HepG2 (cell line): ENCODE results near the gene PRMT7. TPM values are rescaled to one million over a fixed set of nuclear protein-coding genes. Genes with fewer than 3 reads are reported as not detected.

ENCODE experiments used
- ATAC-seq: fragments of 200-7000 bp; cut with Tn5 transposase; 3 replicates; pipeline ENCODE4 v1.9.1; 2020; ENCODE audit warnings: mild to moderate bottlenecking, moderate library complexity
- BruUV-seq: library from RNA; stranded (reverse); fragments of 400-500 nt; replicated peaks from 2 replicates; lab custom pipeline; 2021; lab: Mats Ljungman, UMichigan
- CTCF ChIA-PET: fragments of 300-600 bp; formaldehyde crosslinking; extraction: SDS; loops from one replicate; lab custom pipeline; 2021; ENCODE audit warnings: low total read pairs, inconsistent platforms, low intra/inter-chr PET ratio; lab: Yijun Ruan, JAX
- POLR2A ChIA-PET: fragments of 350-600 bp; sonication (Branson Sonifier 250); formaldehyde crosslinking; loops from one replicate; lab custom pipeline; 2020; ENCODE audit warnings: antibody characterized with exemption, inconsistent platforms; lab: Yijun Ruan, JAX
- DNase-seq: peaks from one replicate; pipeline ENCODE4 v3.0.0-alpha.2; 2015; ENCODE audit warnings: low spot score
- FAIRE-seq: peaks from 3 replicates; lab custom pipeline; 2011; peaks lifted over from hg19 to GRCh38; lab: Jason Lieb, UNC
- H2AFZ ChIP-seq: one replicate; pipeline ENCODE4 v1.6.1; 2011; ENCODE audit warnings: low read length, inconsistent platforms
- H3K27ac ChIP-seq: fragments of 300-600 bp; 3 replicates; pipeline ENCODE4 v1.8.0; 2011; ENCODE audit warnings: mixed run types, mild to moderate bottlenecking, mixed read lengths, low read length, inconsistent platforms; ENCODE audit not compliant: insufficient read depth; ENCODE audit errors: extremely low read length
- H3K27me3 ChIP-seq, 2 experiments: fragments of 200-600 bp in 1 of 2; 2 replicates in 1 of 2; 3 replicates in 1 of 2; pipeline versions ENCODE4 v1.6.0 to v1.8.0; 2011; ENCODE audit warnings: low read length in 2 of 2, mild to moderate bottlenecking in 2 of 2, moderate library complexity in 2 of 2, inconsistent platforms in 1 of 2; ENCODE audit not compliant: insufficient read depth in 2 of 2, control insufficient read depth in 1 of 2
- H3K36me3 ChIP-seq, 2 experiments: fragments of 200-600 bp in 1 of 2; replicated peaks in 1 of 2; 2 replicates in 1 of 2; 3 replicates in 1 of 2; pipeline versions ENCODE4 v1.5.1 to v1.8.0; 2011; ENCODE audit warnings: low read length in 2 of 2, inconsistent platforms in 1 of 2; ENCODE audit not compliant: insufficient read depth in 2 of 2, control insufficient read depth in 1 of 2
- H3K4me1 ChIP-seq: 2 replicates; pipeline ENCODE4 v1.5.1; 2012; ENCODE audit warnings: low read length, inconsistent platforms; ENCODE audit not compliant: insufficient read depth
- H3K4me2 ChIP-seq: 2 replicates; pipeline ENCODE4 v1.6.0; 2011; ENCODE audit warnings: low read depth, low read length, inconsistent platforms
- H3K4me3 ChIP-seq, 3 experiments: fragments of 200-600 bp in 1 of 3; sonication (generic), shearing (Covaris generic) in 1 of 3; replicated peaks in 1 of 3; 2 replicates each; pipeline ENCODE4 v1.5.1; 2011 to 2016; ENCODE audit warnings: low read length in 3 of 3, inconsistent platforms in 2 of 3, low read depth in 2 of 3, mild to moderate bottlenecking in 2 of 3, control low read depth in 1 of 3, mixed read lengths in 1 of 3; ENCODE audit not compliant: insufficient read depth in 1 of 3
- H3K79me2 ChIP-seq: one replicate; pipeline ENCODE4 v1.6.1; 2011; ENCODE audit warnings: low read length, inconsistent platforms; ENCODE audit not compliant: insufficient read depth
- H3K9ac ChIP-seq: 2 replicates; pipeline ENCODE4 v1.6.0; 2011; ENCODE audit warnings: mild to moderate bottlenecking, low read depth, low read length, inconsistent platforms; ENCODE audit not compliant: insufficient read depth
- H3K9me3 ChIP-seq: 2 replicates; pipeline ENCODE4 v1.5.1; 2012; ENCODE audit warnings: mild to moderate bottlenecking, low read length
- H4K20me1 ChIP-seq: 2 replicates; pipeline ENCODE4 v1.6.0; 2011; ENCODE audit warnings: inconsistent platforms, mild to moderate bottlenecking, low read length, moderate library complexity; ENCODE audit not compliant: insufficient read depth
- ATAD3A ChIP-seq: sonication (generic); formaldehyde crosslinking; IDR thresholded peaks from 2 replicates; pipeline ENCODE4 v1.4.0; 2020; ENCODE audit warnings: missing genetic modification reagents
- FLYWCH1 ChIP-seq: sonication (generic); formaldehyde crosslinking; IDR thresholded peaks from 2 replicates; pipeline ENCODE4 v1.8.1; 2023; ENCODE audit warnings: mild to moderate bottlenecking, missing genetic modification reagents
- HNRNPLL ChIP-seq: fragments of 200-400 bp; formaldehyde crosslinking; IDR thresholded peaks from 2 replicates; pipeline ENCODE4 v1.6.1; 2017; ENCODE audit warnings: mild to moderate bottlenecking, low read depth, low read length; ENCODE audit not compliant: poor library complexity, severe bottlenecking
- POLR2AphosphoS2 ChIP-seq: IDR thresholded peaks from 2 replicates; pipeline ENCODE4 v1.6.1; 2011; ENCODE audit warnings: low read depth, low read length, improper control_type of control experiment
- PTBP1 ChIP-seq: fragments of 200-400 bp; formaldehyde crosslinking; IDR thresholded peaks from 2 replicates; pipeline ENCODE4 v1.6.1; 2018; ENCODE audit warnings: low read length, low read depth; ENCODE audit not compliant: poor library complexity, severe bottlenecking
- RNF219 ChIP-seq: sonication (generic); formaldehyde crosslinking; IDR thresholded peaks from 2 replicates; pipeline ENCODE4 v1.5.0; 2020; ENCODE audit warnings: mild to moderate bottlenecking, missing genetic modification reagents
- SMAD1 ChIP-seq: sonication (generic); formaldehyde crosslinking; IDR thresholded peaks from 2 replicates; pipeline ENCODE4 v1.4.0; 2020; ENCODE audit warnings: missing genetic modification reagents, low read depth, mild to moderate bottlenecking, borderline replicate concordance
- SP140L ChIP-seq: sonication (generic); formaldehyde crosslinking; IDR thresholded peaks from 2 replicates; pipeline ENCODE4 v1.4.0; 2020; ENCODE audit warnings: missing genetic modification reagents, borderline replicate concordance
- SP2 ChIP-seq: sonication (generic); formaldehyde crosslinking; IDR thresholded peaks from 2 replicates; pipeline ENCODE4 v1.5.1; 2020; ENCODE audit warnings: mild to moderate bottlenecking, missing genetic modification reagents
- TAF15 ChIP-seq: fragments of 200-400 bp; formaldehyde crosslinking; IDR thresholded peaks from one replicate; pipeline ENCODE4 v1.6.1; 2018; ENCODE audit warnings: mild to moderate bottlenecking, low read depth, low read length; ENCODE audit not compliant: poor library complexity, severe bottlenecking
- THAP8 ChIP-seq: sonication (generic); formaldehyde crosslinking; IDR thresholded peaks from 2 replicates; pipeline ENCODE4 v1.5.1; 2020; ENCODE audit warnings: missing genetic modification reagents, mild to moderate bottlenecking, borderline replicate concordance
- ZBTB3 ChIP-seq: sonication (generic); formaldehyde crosslinking; IDR thresholded peaks from 2 replicates; pipeline ENCODE4 v1.4.0; 2020; ENCODE audit warnings: low read depth, mild to moderate bottlenecking, moderate library complexity, missing genetic modification reagents, borderline replicate concordance
- ZFP90 ChIP-seq: sonication (generic); formaldehyde crosslinking; IDR thresholded peaks from 2 replicates; pipeline ENCODE4 v1.8.0; 2022; ENCODE audit warnings: missing genetic modification reagents, mild to moderate bottlenecking, inconsistent platforms, borderline replicate concordance
- ZNF33A ChIP-seq: sonication (generic); formaldehyde crosslinking; IDR thresholded peaks from 2 replicates; pipeline ENCODE4 v1.5.1; 2020; ENCODE audit warnings: missing genetic modification reagents, mild to moderate bottlenecking, moderate library complexity, borderline replicate concordance
- ZNF431 ChIP-seq: sonication (generic); formaldehyde crosslinking; IDR thresholded peaks from 2 replicates; pipeline ENCODE4 v1.9.0; 2022; ENCODE audit warnings: missing genetic modification reagents, low read depth, mild to moderate bottlenecking, borderline replicate concordance
- ZNF552 ChIP-seq: sonication (generic); formaldehyde crosslinking; IDR thresholded peaks from 2 replicates; pipeline ENCODE4 v1.9.0; 2022; ENCODE audit warnings: missing genetic modification reagents, mild to moderate bottlenecking, borderline replicate concordance
- ZNF572 ChIP-seq: sonication (generic); formaldehyde crosslinking; IDR thresholded peaks from 2 replicates; pipeline ENCODE4 v1.5.1; 2020; ENCODE audit warnings: mild to moderate bottlenecking, missing genetic modification reagents
- ZNF792 ChIP-seq: IDR thresholded peaks from 2 replicates; pipeline ENCODE4 v1.6.1; 2016
- WGBS: methylation state at CpG from one replicate; pipeline ENCODE4 v1.1.6; 2017; ENCODE audit warnings: low lambda C conversion rate; 5-methylcytosine and 5-hydroxymethylcytosine counted together
- in situ Hi-C: cut with HindIII; loops from 2 replicates; pipeline ENCODE4 v1.10.0; 2017; ENCODE audit warnings: low pct_unique_long_range_greater_than_20kb; ENCODE audit not compliant: extremely low pct_ligation_motif_present
- intact Hi-C: fragments of 100-400 bp; cut with micrococcal nuclease; formaldehyde crosslinking; loops from one replicate; pipeline ENCODE4 v1.10.0; 2022; ENCODE audit not compliant: unreplicated experiment
- polyA plus RNA-seq, 8 experiments: library from polyadenylated mRNA; depleted of rRNA in 3 of 8; stranded (reverse) in 7 of 8; unstranded in 1 of 8; fragments of >200 nt; fragmentation: Illumina TruSeq in 4 of 8; extraction: Trizol in 4 of 8; gene quantifications; 2 replicates each; pipeline versions ENCODE4 v1.2.1 to v1.2.3, GENCODE V29; 2011 to 2016; ENCODE audit warnings: low read depth in 4 of 8, missing spikeins in 1 of 8, mixed read lengths in 1 of 8; ENCODE audit not compliant: insufficient read depth in 1 of 8
- total RNA-seq, 5 experiments: library from RNA; depleted of rRNA; stranded (reverse); fragments of >200 nt; fragmentation: Illumina TruSeq; extraction: Trizol; gene quantifications; 2 replicates each; pipeline ENCODE4 v1.2.3, GENCODE V29; 2016; ENCODE audit warnings: low read depth in 1 of 5
- TF ChIP-seq, protein P1 (sequence below): sonication (generic); formaldehyde crosslinking; IDR thresholded peaks from 2 replicates; pipeline ENCODE4 v1.5.0; 2020; ENCODE audit warnings: mild to moderate bottlenecking, missing genetic modification reagents

Gene PRMT7
- total and polyA plus RNA-seq, 2 of the 13 experiments (the other 11 are each of a cell fraction or from before 2014, with no cell fraction given), result 47.5 to 55.0 TPM

DNA sequence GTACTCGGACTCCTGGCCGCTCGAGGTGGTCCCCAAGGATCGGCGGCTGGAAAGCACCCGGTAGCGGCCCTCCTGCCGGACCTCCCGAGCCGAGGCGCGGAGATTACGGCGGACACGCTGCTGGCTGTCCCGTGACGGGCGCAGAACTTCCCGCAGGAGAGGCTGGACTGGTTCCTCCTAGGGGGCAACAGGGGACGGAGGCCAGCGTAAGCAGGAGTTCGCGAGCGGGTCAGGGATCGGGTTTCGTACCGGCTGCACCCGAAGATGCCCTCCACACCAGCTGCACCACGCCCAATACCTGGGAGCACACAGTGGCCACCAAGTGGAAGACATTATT, 414 bp upstream of the PRMT7 start:
- intact Hi-C loops, result loop anchor here (1.0 kb wide), 1 partner anchor 18 kb away; no protein-coding TSS in a partner anchor
- Histone ChIP-seq H3K27ac (peak overlapping the region; percentile 85), H4K20me1 (peaks cover 4% of the 10 kb centered on the region; the same call in 1 of the 2 replicates), H3K9ac (peak overlapping the region; percentile 86), H3K27me3 (no peaks in the 10 kb centered on the region; a peak in 1 of 5 replicates), H3K4me3 (peak overlapping the region; percentile 77 to 91 (median 90)), H3K79me2 (peaks cover 55% of the 10 kb centered on the region), H3K36me3 (peaks cover 5 to 21% of the 10 kb centered on the region in 2 experiments), H3K9me3 (no peaks in the 10 kb centered on the region), H3K4me2 (peak overlapping the region; percentile 97), H3K4me1 (peaks cover 44% of the 10 kb centered on the region), H2AFZ (no peak overlapping the region)
- BruUV-seq, result TSS peak; percentile 73
- in situ Hi-C loops, result no loop called here
- 0% methylated on average over 5 of the region's 29 CpGs for WGBS
- POLR2A ChIA-PET, result interaction anchor here (0.8 to 2.6 kb wide), 30 partner anchors 9 to 231 kb away, joined by 3 to 89 read pairs (median 8); partner anchors contain the start of genes ESRP2, NFATC3, PLA2G15 and SLC7A6
- CTCF ChIA-PET, result interaction anchor here (1.7 kb wide), 1 partner anchor 47 kb away, joined by 4 read pairs; the partner anchor contains the start of gene SLC7A6
- no peak for FAIRE-seq
- peak; percentile 63 for ATAC-seq
- no peak for DNase-seq
- TF ChIP-seq, protein P1, sequence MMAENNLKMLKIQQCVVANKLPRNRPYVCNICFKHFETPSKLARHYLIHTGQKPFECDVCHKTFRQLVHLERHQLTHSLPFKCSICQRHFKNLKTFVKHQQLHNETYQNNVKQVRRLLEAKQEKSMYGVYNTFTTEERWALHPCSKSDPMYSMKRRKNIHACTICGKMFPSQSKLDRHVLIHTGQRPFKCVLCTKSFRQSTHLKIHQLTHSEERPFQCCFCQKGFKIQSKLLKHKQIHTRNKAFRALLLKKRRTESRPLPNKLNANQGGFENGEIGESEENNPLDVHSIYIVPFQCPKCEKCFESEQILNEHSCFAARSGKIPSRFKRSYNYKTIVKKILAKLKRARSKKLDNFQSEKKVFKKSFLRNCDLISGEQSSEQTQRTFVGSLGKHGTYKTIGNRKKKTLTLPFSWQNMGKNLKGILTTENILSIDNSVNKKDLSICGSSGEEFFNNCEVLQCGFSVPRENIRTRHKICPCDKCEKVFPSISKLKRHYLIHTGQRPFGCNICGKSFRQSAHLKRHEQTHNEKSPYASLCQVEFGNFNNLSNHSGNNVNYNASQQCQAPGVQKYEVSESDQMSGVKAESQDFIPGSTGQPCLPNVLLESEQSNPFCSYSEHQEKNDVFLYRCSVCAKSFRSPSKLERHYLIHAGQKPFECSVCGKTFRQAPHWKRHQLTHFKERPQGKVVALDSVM (CRISPR knock-in tag), result no peak
- TF ChIP-seq ATAD3A (CRISPR knock-in tag), result peak; percentile 33; the same call in 1 of the 2 replicates
- 0 out of 2 replicates have a peak, but pooled peaks have one; percentile 18 for TF ChIP-seq ZNF572 (CRISPR knock-in tag)
- no peak for TF ChIP-seq ZBTB3 (CRISPR knock-in tag)
- TF ChIP-seq FLYWCH1 (CRISPR knock-in tag), result 0 out of 2 replicates have a peak, but pooled peaks have one; percentile 17
- TF ChIP-seq RNF219, result 0 out of 2 replicates have a peak, but pooled peaks have one; percentile 2
- peak; percentile 15; the same call in 1 of the 2 replicates for TF ChIP-seq SMAD1 (CRISPR knock-in tag)
- peak; percentile 92; the same call in 1 of the 2 replicates for TF ChIP-seq ZNF33A (CRISPR knock-in tag)
- TF ChIP-seq SP140L (CRISPR knock-in tag), result no peak
- TF ChIP-seq THAP8 (CRISPR knock-in tag), result 0 out of 2 replicates have a peak, but pooled peaks have one; percentile 71
- no peak for TF ChIP-seq ZNF792
- TF ChIP-seq POLR2AphosphoS2, result no peak
- peak; percentile 63 for TF ChIP-seq TAF15
- TF ChIP-seq HNRNPLL, result peak; percentile 79
- peak; percentile 76 for TF ChIP-seq PTBP1
- TF ChIP-seq ZFP90 (CRISPR knock-in tag), result no peak
- 0 out of 2 replicates have a peak, but pooled peaks have one; percentile 5 for TF ChIP-seq ZNF431
- 0 out of 2 replicates have a peak, but pooled peaks have one; percentile 16 for TF ChIP-seq SP2 (CRISPR knock-in tag)
- TF ChIP-seq ZNF552 (CRISPR knock-in tag), result no peak
